Measurements from ENCODE around the gene SNX9. TPM values are rescaled to one million over a fixed set of nuclear protein-coding genes. Genes with fewer than 3 reads are reported as not detected.
"Not testable (repeated sequence)": the region's sequence is repeated elsewhere in the genome, so short reads cannot be mapped to it uniquely, and the experiment has no call there.

SNX9 gene
- total RNA-seq, 2 donors from 2014 or later, result 20.5 to 71.9 TPM

- peaks cover 81% of the 10 kb centered on the region for H3K36me3 Mint-ChIP-seq (ENCODE audit: low read depth)
- peak overlapping the region; percentile 80 for H3K27ac Mint-ChIP-seq
- peak overlapping the region; percentile 69 for H3K4me3 Mint-ChIP-seq
Observed at GRCh38 chr6:157834549-157834948, 11.5 kb downstream of the SNX9 start.

DNA sequence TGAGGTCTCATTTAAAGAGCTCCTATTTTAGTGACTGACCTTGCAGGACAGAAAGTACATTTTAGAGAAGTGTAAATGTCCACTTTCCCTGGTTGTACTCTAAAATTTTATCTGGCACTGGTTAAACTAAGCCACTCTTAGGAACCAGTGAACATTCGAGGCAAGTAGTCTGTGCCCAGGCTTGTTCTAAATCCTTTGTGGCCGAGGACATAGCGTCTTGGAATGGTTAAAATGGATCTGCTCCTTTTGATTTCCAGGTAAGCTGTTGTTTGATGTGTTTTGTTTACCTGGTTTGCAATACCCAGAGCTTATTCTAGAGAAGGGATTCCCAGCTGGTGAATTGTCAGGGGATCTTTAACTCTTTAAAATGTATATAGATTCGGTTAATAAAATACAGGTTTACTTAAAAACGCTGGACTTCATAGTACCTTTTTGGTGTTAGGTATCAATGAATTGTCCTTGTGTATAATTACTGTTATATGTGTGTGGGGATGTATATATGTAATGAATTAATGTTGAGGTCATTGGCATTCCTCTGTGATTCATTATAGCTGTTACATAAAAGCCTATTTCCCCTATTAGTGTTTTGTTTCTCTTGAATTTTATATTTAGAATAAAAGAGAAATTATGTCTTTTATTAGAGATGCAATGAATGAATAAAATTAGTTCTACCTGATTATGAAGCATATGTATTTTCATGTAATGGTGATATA is 15.8 kb downstream of the SNX9 start:
- Mint-ChIP-seq H3K9me3 (no peaks in the 10 kb centered on the region), H3K4me3 (no peak overlapping the region), H3K27ac (no peak overlapping the region), H3K4me1 (peaks cover 38% of the 10 kb centered on the region), H3K27me3 (no peaks in the 10 kb centered on the region), H3K36me3 (ENCODE audit: low read depth) (peaks cover 80% of the 10 kb centered on the region)
- ATAC-seq (replicated peaks), result no peak

More at GRCh38 chr6:157834549-157834948, 11.5 kb downstream of the SNX9 start:
- Mint-ChIP-seq H3K4me1 (peaks cover 59% of the 10 kb centered on the region), H3K27me3 (no peaks in the 10 kb centered on the region), H3K9me3 (peaks cover 9% of the 10 kb centered on the region)
- no peak for ATAC-seq (replicated peaks)

- Mint-ChIP-seq H3K27me3 (no peaks in the 10 kb centered on the region), H3K4me3 (no peak overlapping the region)
Observed at GRCh38 chr6:157839606-157840005, 16.6 kb downstream of the SNX9 start.

DNA sequence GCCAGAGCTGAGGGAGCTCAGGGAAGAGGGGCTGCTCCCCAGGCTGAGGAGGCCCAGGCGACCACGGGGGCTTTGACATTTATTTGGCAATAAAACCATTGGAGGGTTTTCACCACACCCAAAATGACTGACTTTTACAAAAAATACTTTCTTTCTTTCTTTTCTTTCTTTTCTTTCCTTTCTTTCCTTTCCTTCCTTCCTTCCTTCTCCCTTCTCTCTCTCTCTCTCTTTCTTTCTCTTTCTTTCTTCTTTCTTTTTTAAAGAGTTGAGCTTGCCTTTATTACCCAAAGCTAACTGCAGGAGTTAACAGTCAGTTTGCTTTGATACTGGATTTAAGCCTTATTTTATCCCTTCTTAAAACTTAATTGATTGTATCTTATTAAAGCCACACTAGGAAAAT is 17.2 kb downstream of the SNX9 start:
- H3K36me3 Mint-ChIP-seq (ENCODE audit: low read depth), result peaks cover 79% of the 10 kb centered on the region
- peaks cover 40% of the 10 kb centered on the region for H3K4me1 Mint-ChIP-seq
- no peaks in the 10 kb centered on the region for H3K9me3 Mint-ChIP-seq
- H3K27me3 Mint-ChIP-seq, result no peaks in the 10 kb centered on the region
- H3K27ac Mint-ChIP-seq, result no peak overlapping the region
- ATAC-seq (replicated peaks), result no peak
- H3K4me3 Mint-ChIP-seq, result peak overlapping the region; percentile 6

More at GRCh38 chr6:157839606-157840005, 16.6 kb downstream of the SNX9 start:
- H3K36me3 Mint-ChIP-seq (ENCODE audit: low read depth), result peaks cover 82% of the 10 kb centered on the region
- H3K27ac Mint-ChIP-seq, result no peak overlapping the region
- H3K4me1 Mint-ChIP-seq, result peaks cover 40% of the 10 kb centered on the region
- H3K9me3 Mint-ChIP-seq, result no peaks in the 10 kb centered on the region
- no peak for ATAC-seq (replicated peaks)

GRCh38 chr6:157840776-157841175 is 17.7 kb downstream of the SNX9 start:
- peak overlapping the region; percentile 81 for H3K27ac Mint-ChIP-seq
- peaks cover 79% of the 10 kb centered on the region for H3K36me3 Mint-ChIP-seq (ENCODE audit: low read depth)
- H3K27me3 Mint-ChIP-seq, result no peaks in the 10 kb centered on the region
- no peaks in the 10 kb centered on the region for H3K9me3 Mint-ChIP-seq
- peak overlapping the region; percentile 6 for H3K4me3 Mint-ChIP-seq
- ATAC-seq (replicated peaks), result no peak
- peaks cover 40% of the 10 kb centered on the region for H3K4me1 Mint-ChIP-seq

DNA sequence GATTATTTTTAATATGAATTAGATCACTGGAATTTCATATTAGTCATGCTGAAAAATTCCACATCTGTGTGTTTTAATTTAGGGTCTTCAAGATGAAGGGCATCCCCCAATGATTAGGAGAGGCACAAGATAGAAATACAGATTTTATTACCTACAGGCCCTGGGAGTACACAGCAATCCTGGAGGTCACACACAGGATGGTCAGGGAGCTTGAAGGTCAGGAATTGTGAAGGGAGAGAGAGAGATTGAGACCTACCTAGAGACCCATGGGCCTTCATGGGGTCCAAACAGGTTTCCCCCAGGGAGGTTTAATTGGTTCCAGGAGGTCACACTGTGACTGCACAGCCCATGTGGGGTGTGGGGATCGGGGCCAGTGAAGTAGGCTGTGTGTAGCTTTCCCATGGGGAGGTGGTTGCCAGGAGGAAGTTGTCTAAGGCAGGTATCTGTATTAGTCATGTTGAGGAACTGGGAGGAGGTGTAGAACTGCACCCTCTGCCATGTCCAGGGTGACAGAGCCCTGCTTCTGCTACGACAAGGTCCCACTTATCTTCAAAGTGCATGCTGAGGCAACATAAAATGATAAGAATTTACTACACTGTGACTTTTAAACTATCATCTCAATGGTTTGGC is 18.3 kb downstream of the SNX9 start:
- H3K4me3 Mint-ChIP-seq, result peak overlapping the region; percentile 6
- peak; percentile 53 for ATAC-seq (replicated peaks)
- peaks cover 79% of the 10 kb centered on the region for H3K36me3 Mint-ChIP-seq (ENCODE audit: low read depth)
- peaks cover 45% of the 10 kb centered on the region for H3K4me1 Mint-ChIP-seq
- H3K27me3 Mint-ChIP-seq, result no peaks in the 10 kb centered on the region
- peak overlapping the region; percentile 81 for H3K27ac Mint-ChIP-seq
- H3K9me3 Mint-ChIP-seq, result no peaks in the 10 kb centered on the region

DNA sequence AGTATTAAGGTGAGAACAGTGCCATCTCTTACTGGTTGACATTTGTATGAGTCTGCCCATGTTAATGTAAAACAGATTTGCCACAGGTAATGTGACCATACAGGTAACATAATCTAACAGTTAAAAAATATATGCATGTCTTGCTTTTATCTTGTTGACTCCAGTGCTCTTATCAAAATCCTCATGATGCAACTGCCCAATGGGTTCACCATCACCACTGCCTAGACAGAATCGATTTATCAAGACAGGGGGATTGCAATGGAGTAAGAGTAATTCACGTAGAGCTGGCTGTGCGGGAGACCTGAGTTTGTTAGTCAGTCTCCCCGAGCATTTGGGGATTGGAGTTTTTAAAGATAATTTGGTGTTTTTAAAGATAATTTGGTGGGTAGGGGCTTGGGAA is 19.2 kb downstream of the SNX9 start:
- Mint-ChIP-seq H3K4me3 (no peak overlapping the region), H3K27me3 (no peaks in the 10 kb centered on the region), H3K36me3 (ENCODE audit: low read depth) (peaks cover 75% of the 10 kb centered on the region), H3K4me1 (peaks cover 44% of the 10 kb centered on the region), H3K27ac (no peak overlapping the region), H3K9me3 (no peaks in the 10 kb centered on the region)
- ATAC-seq (replicated peaks), result no peak

DNA sequence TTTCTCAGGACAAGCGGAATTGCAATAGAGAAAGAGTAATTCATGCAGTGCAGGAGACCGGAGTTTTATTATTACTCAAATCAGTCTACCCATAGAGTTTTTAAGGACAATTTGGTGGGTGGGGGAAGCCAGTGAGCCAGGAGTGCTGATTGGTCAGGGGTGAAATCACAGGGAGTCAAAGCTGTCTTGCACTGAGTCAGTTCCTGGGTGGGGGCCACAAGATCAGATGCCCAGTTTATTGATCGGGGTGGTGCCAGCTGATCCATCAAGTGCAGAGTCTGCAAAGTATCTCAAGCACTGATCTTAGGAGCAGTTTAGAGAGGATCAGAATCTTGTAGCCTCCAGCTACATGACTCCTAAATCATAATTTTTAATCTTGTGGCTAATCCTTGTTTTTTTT is 21.1 kb downstream of the SNX9 start:
- ATAC-seq (replicated peaks), result peak; percentile 49
- peaks cover 50% of the 10 kb centered on the region for H3K4me1 Mint-ChIP-seq
- H3K36me3 Mint-ChIP-seq (ENCODE audit: low read depth), result peaks cover 72% of the 10 kb centered on the region
- not testable (repeated sequence) for H3K9me3 Mint-ChIP-seq, H3K27me3 Mint-ChIP-seq
- H3K27ac Mint-ChIP-seq, result peak overlapping the region; percentile 78
- H3K4me3 Mint-ChIP-seq, result peak overlapping the region; percentile 80

DNA sequence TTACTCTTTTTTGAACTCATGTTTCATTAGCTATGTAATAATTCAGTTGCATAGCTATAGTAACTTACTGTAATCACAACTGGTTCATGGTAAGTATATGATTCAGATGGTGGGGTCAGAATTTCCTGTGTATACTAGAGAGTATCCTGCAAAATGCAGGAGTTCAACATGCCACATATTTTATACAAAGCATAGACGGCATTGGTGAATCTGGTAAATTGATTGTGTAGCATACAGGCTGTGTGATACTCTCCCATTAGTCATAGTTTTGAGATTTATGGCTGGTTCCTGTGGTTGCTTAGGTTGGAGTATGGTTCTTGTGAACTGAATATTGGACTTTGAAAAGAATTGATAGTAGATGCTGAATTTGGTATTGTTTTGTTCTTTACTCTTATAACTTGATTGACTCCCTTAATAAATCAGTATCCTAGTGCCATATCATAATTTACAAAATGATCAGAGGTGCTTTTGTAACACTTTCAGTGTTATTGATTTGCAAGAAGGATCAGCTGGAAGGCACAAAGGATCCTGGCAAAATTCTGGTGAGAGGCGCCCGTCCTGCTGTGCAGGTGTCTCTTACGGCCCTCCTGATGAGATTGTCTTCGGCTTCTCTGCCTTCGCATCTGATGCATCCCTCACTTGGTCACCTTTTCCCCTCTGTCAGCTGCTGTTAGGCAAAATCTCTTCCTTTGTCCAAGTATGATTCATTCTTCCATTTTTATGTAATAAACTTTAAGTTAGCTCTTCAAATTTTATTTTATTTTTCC is 22.6 kb downstream of the SNX9 start:
- peak; percentile 73 for ATAC-seq (replicated peaks)
- Mint-ChIP-seq H3K36me3 (ENCODE audit: low read depth) (peaks cover 73% of the 10 kb centered on the region), H3K4me3 (peak overlapping the region; percentile 80), H3K4me1 (peaks cover 58% of the 10 kb centered on the region), H3K27ac (peak overlapping the region; percentile 95), H3K9me3 (no peaks in the 10 kb centered on the region), H3K27me3 (no peaks in the 10 kb centered on the region)

GRCh38 chr6:157847846-157848245 is 24.8 kb downstream of the SNX9 start:
- Mint-ChIP-seq H3K9me3 (peaks cover 2% of the 10 kb centered on the region), H3K27me3 (no peaks in the 10 kb centered on the region), H3K4me1 (peaks cover 49% of the 10 kb centered on the region), H3K27ac (peak overlapping the region; percentile 39), H3K4me3 (peak overlapping the region; percentile 21), H3K36me3 (ENCODE audit: low read depth) (peaks cover 56% of the 10 kb centered on the region)
- no peak for ATAC-seq (replicated peaks)

DNA sequence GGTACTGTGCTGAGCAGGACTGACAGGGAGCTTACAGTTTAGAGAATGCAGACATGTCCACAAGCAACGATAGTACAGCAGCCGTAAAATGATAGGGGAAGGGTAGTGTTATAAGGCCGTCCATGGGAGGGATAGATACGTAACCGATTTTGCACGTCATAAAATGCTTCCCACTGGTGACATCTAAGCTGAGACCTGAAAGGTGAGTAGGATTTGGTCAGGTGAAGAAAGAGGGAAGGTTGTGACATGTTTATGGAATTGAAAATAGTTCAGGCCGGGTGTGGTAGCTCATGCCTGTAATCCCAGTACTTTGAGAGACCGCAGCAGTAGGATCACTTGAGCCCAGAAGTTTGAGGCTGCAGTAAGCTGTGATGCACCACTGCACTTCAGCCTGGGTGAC is 25.6 kb downstream of the SNX9 start:
- H3K9me3 Mint-ChIP-seq, result peaks cover 9% of the 10 kb centered on the region
- no peaks in the 10 kb centered on the region for H3K27me3 Mint-ChIP-seq
- peak overlapping the region; percentile 39 for H3K27ac Mint-ChIP-seq
- no peak for ATAC-seq (replicated peaks)
- H3K4me3 Mint-ChIP-seq, result peak overlapping the region; percentile 11
- H3K4me1 Mint-ChIP-seq, result peaks cover 57% of the 10 kb centered on the region
- peaks cover 61% of the 10 kb centered on the region for H3K36me3 Mint-ChIP-seq (ENCODE audit: low read depth)

GRCh38 chr6:157849288-157850017 is 26.4 kb downstream of the SNX9 start:
- Mint-ChIP-seq H3K27ac (peak overlapping the region; percentile 14), H3K9me3 (peaks cover 9% of the 10 kb centered on the region), H3K36me3 (ENCODE audit: low read depth) (peaks cover 54% of the 10 kb centered on the region), H3K4me3 (peak overlapping the region; percentile 11), H3K27me3 (no peaks in the 10 kb centered on the region), H3K4me1 (peaks cover 51% of the 10 kb centered on the region)
- no peak for ATAC-seq (replicated peaks)

- peak overlapping the region; percentile 11 for H3K4me3 Mint-ChIP-seq
- peak overlapping the region; percentile 14 for H3K27ac Mint-ChIP-seq
- no peaks in the 10 kb centered on the region for H3K27me3 Mint-ChIP-seq
- ATAC-seq (replicated peaks), result no peak
- peaks cover 9% of the 10 kb centered on the region for H3K9me3 Mint-ChIP-seq
- H3K36me3 Mint-ChIP-seq (ENCODE audit: low read depth), result peaks cover 53% of the 10 kb centered on the region
- peaks cover 55% of the 10 kb centered on the region for H3K4me1 Mint-ChIP-seq
Observed at GRCh38 chr6:157850030-157850429, 27.0 kb downstream of the SNX9 start.

All from activated T-helper 17 cell treated with anti-CD3 and anti-CD28 coated beads, Interleukin-2, amount 50 U/mL, for 72 hours (primary cell).